ENCODE results near the gene KRTAP1-3.

GRCh38 chr17:41067281-41067680 lies 32.6 kb upstream of the KRTAP1-3 start:
- TF ChIP-seq POLR2AphosphoS5 (IDR thresholded peaks at IDR 0.05; ENCODE audit: low read depth, low read length) = no peak
- TF ChIP-seq POLR2A (IDR thresholded peaks at IDR 0.05; ENCODE audit: low read depth, low read length) = no peak
